KMS-11 (cell line): ENCODE results near the gene GRB7.
A peak's percentile ranks its signal among the peaks of the same experiment; 100 is the strongest.

Experiments
- H2AFZ ChIP-seq: fragments of 200-600 bp; sonication (generic); 2 replicates; pipeline ENCODE4 v1.6.1; 2016; ENCODE audit warnings: antibody characterized with exemption, mixed run types, low read depth
- H3K27ac ChIP-seq: fragments of 200-600 bp; sonication (generic); 2 replicates; pipeline ENCODE4 v1.6.1; 2016; ENCODE audit warnings: mild to moderate bottlenecking, mixed run types
- H3K27me3 ChIP-seq: fragments of 200-600 bp; sonication (generic); 2 replicates; pipeline ENCODE4 v1.6.1; 2017; ENCODE audit warnings: mild to moderate bottlenecking, low read depth, mixed run types, moderate library complexity; ENCODE audit not compliant: insufficient read depth
- H3K36me3 ChIP-seq: fragments of 200-600 bp; sonication (generic); 2 replicates; pipeline ENCODE4 v1.6.1; 2017; ENCODE audit warnings: mild to moderate bottlenecking, mixed run types; ENCODE audit not compliant: insufficient read depth
- H3K4me1 ChIP-seq: fragments of 200-600 bp; sonication (generic); 2 replicates; pipeline ENCODE4 v1.6.1; 2016; ENCODE audit warnings: mild to moderate bottlenecking, low read depth, mixed run types; ENCODE audit not compliant: poor library complexity, severe bottlenecking
- H3K4me2 ChIP-seq: fragments of 200-600 bp; sonication (generic); 2 replicates; pipeline ENCODE4 v1.7.0; 2016; ENCODE audit warnings: mild to moderate bottlenecking, mixed run types
- H3K4me3 ChIP-seq: fragments of 200-600 bp; sonication (generic); IDR thresholded peaks from 2 replicates; pipeline ENCODE4 v1.6.1; 2017; ENCODE audit warnings: low read depth, low read length, mixed read lengths; ENCODE audit not compliant: insufficient read depth
- H3K79me2 ChIP-seq: fragments of 200-600 bp; sonication (generic); 2 replicates; pipeline ENCODE4 v1.6.1; 2016; ENCODE audit warnings: low read depth, mixed run types; ENCODE audit not compliant: insufficient read depth
- H3K9ac ChIP-seq: fragments of 200-600 bp; sonication (generic); 2 replicates; pipeline ENCODE4 v1.6.1; 2016; ENCODE audit warnings: mild to moderate bottlenecking, mixed run types
- H4K20me1 ChIP-seq: fragments of 200-600 bp; sonication (generic); 2 replicates; pipeline ENCODE4 v1.6.1; 2016; ENCODE audit warnings: mild to moderate bottlenecking, mixed run types; ENCODE audit not compliant: insufficient read depth
- CTCF ChIP-seq: fragments of 200-600 bp; sonication (generic); conservative IDR thresholded peaks from 2 replicates; pipeline ENCODE4 v1.6.1; 2017; ENCODE audit warnings: low read depth, mild to moderate bottlenecking, antibody characterized with exemption, low read length, moderate library complexity, mixed read lengths

GRB7 gene

GRCh38 chr17:39736319-39737165 lies 1.2 kb upstream of the GRB7 start:
- Histone ChIP-seq H3K79me2 (no peaks in the 10 kb centered on the region), H3K9ac (no peak overlapping the region), H3K27ac (no peak overlapping the region), H3K4me1 (peaks cover 27% of the 10 kb centered on the region), H2AFZ (no peak overlapping the region), H3K27me3 (no peaks in the 10 kb centered on the region), H3K4me3 (no peak overlapping the region), H3K4me2 (no peak overlapping the region; the same call in 1 of the 2 replicates), H4K20me1 (no peaks in the 10 kb centered on the region), H3K36me3 (no peaks in the 10 kb centered on the region)
- TF ChIP-seq CTCF: no peak

- Histone ChIP-seq H4K20me1 (no peaks in the 10 kb centered on the region), H3K36me3 (no peaks in the 10 kb centered on the region), H3K79me2 (no peaks in the 10 kb centered on the region), H3K27ac (no peak overlapping the region), H3K4me3 (no peak overlapping the region), H3K4me2 (peak overlapping the region; percentile 84), H3K4me1 (peaks cover 27% of the 10 kb centered on the region), H3K27me3 (no peaks in the 10 kb centered on the region), H2AFZ (peak overlapping the region; percentile 72; the same call in 1 of the 2 replicates), H3K9ac (no peak overlapping the region; the same call in 1 of the 2 replicates)
- TF ChIP-seq CTCF: no peak
Measured at GRCh38 chr17:39737206-39737759, 455 bp upstream of the GRB7 start.

- no peak overlapping the region for H3K4me3 ChIP-seq
- no peaks in the 10 kb centered on the region for H3K27me3 ChIP-seq
- H3K4me2 ChIP-seq: peak overlapping the region; percentile 84
- no peaks in the 10 kb centered on the region for H3K36me3 ChIP-seq
- peak overlapping the region; percentile 72 for H2AFZ ChIP-seq
- no peak for TF ChIP-seq CTCF
- peak overlapping the region; percentile 32; the same call in 1 of the 2 replicates for H3K9ac ChIP-seq
- peaks cover 27% of the 10 kb centered on the region for H3K4me1 ChIP-seq
- H3K79me2 ChIP-seq: no peaks in the 10 kb centered on the region
- H3K27ac ChIP-seq: peak overlapping the region; percentile 18; the same call in 1 of the 2 replicates
- no peaks in the 10 kb centered on the region for H4K20me1 ChIP-seq
Measured at GRCh38 chr17:39738568-39738901, 797 bp downstream of the GRB7 start.

GRCh38 chr17:39738983-39739884 lies 1.5 kb downstream of the GRB7 start:
- Histone ChIP-seq H3K27me3 (no peaks in the 10 kb centered on the region), H3K27ac (peak overlapping the region; percentile 18; the same call in 1 of the 2 replicates), H3K9ac (peak overlapping the region; percentile 32; the same call in 1 of the 2 replicates), H4K20me1 (no peaks in the 10 kb centered on the region), H3K36me3 (no peaks in the 10 kb centered on the region), H3K4me2 (peak overlapping the region; percentile 84), H3K79me2 (no peaks in the 10 kb centered on the region), H3K4me1 (peaks cover 27% of the 10 kb centered on the region), H2AFZ (peak overlapping the region; percentile 72), H3K4me3 (no peak overlapping the region)
- TF ChIP-seq CTCF: no peak
